Measurements from ENCODE around the gene CEP76.

The CEP76 gene

GRCh38 chr18:12658426-12659138 is 43.9 kb downstream of the CEP76 start:
- no peak for TF ChIP-seq CTCF (conservative IDR thresholded peaks at IDR 0.05; ENCODE audit: low read depth)
- peak overlapping the region; percentile 94 for H3K27ac ChIP-seq
- no peak for DNase-seq (ENCODE audit: low spot score)
- ChIA-PET CTCF (interaction anchor here (2.6 kb wide), 1 partner anchor 266 kb away, joined by 21 read pairs; no protein-coding TSS in a partner anchor), POLR2A (ENCODE audit: low non-redundant PET) (no interaction called here)

GRCh38 chr18:12657684-12658425 is 44.7 kb downstream of the CEP76 start, which contains the start of gene SPIRE1:
Gene SPIRE1 (minus strand): TSS chr18:12658107. CDS start chr18:12657866, 241 bp downstream.
- ChIA-PET POLR2A (ENCODE audit: low non-redundant PET) (interaction anchor here (0.7 kb wide), 1 partner anchor 51 kb away, joined by 4 read pairs; no protein-coding TSS in a partner anchor), CTCF (no interaction called here)
- H3K27ac ChIP-seq, result peak within 1 kb of the TSS; percentile 94
- TF ChIP-seq CTCF (conservative IDR thresholded peaks at IDR 0.05; ENCODE audit: low read depth), result no peak
- DNase-seq (ENCODE audit: low spot score), result peak; percentile 64

- H3K27ac ChIP-seq, result peak overlapping the region; percentile 94
- no peak for DNase-seq (ENCODE audit: low spot score)
- ChIA-PET CTCF (no interaction called here), POLR2A (ENCODE audit: low non-redundant PET) (interaction anchor here (0.7 kb wide), 1 partner anchor 50 kb away, joined by 4 read pairs; no protein-coding TSS in a partner anchor)
- no peak for TF ChIP-seq CTCF (conservative IDR thresholded peaks at IDR 0.05; ENCODE audit: low read depth)
Measured at GRCh38 chr18:12656938-12657683, 45.4 kb downstream of the CEP76 start.

- ChIA-PET POLR2A (ENCODE audit: low non-redundant PET) (no interaction called here), CTCF (no interaction called here)
- H3K27ac ChIP-seq, result peak overlapping the region; percentile 94
- DNase-seq (ENCODE audit: low spot score), result no peak
- no peak for TF ChIP-seq CTCF (conservative IDR thresholded peaks at IDR 0.05; ENCODE audit: low read depth)
Measured at GRCh38 chr18:12656605-12656937, 46.0 kb downstream of the CEP76 start.

GRCh38 chr18:12654971-12655370 is 47.6 kb downstream of the CEP76 start:
- TF ChIP-seq CTCF (conservative IDR thresholded peaks at IDR 0.05; ENCODE audit: low read depth), result no peak
- no peak for DNase-seq (ENCODE audit: low spot score)
- CTCF ChIA-PET, result no interaction called here
- POLR2A ChIA-PET (ENCODE audit: low non-redundant PET), result no interaction called here
- H3K27ac ChIP-seq, result no peak overlapping the region

- ChIA-PET POLR2A (ENCODE audit: low non-redundant PET) (no interaction called here), CTCF (no interaction called here)
- no peak overlapping the region for H3K27ac ChIP-seq
Measured at GRCh38 chr18:12652861-12653401, 49.6 kb downstream of the CEP76 start.

More at GRCh38 chr18:12652861-12653401, 49.6 kb downstream of the CEP76 start:
- DNase-seq (ENCODE audit: low spot score), result no peak
- no peak for TF ChIP-seq CTCF (conservative IDR thresholded peaks at IDR 0.05; ENCODE audit: low read depth)
